HL-60 (cell line): ENCODE results near the gene USF3.

Experiments
- CTCF ChIP-seq: IDR thresholded peaks from one replicate; pipeline ENCODE4 v1.5.1; 2011; ENCODE audit warnings: low read length, control low read depth, inconsistent platforms; ENCODE audit not compliant: insufficient read depth
- GABPA ChIP-seq: IDR thresholded peaks from 2 replicates; pipeline ENCODE4 v1.6.1; 2012; ENCODE audit warnings: low read depth
- POLR2AphosphoS5 ChIP-seq: IDR thresholded peaks from 2 replicates; pipeline ENCODE4 v1.6.1; 2012; ENCODE audit warnings: low read depth
- REST ChIP-seq: IDR thresholded peaks from 2 replicates; pipeline ENCODE4 v1.6.1; 2012; ENCODE audit warnings: low read depth; ENCODE audit not compliant: insufficient replicate concordance

GRCh38 chr3:113649174-113649845 is 47.1 kb downstream of the USF3 start:
- TF ChIP-seq CTCF: no peak
- TF ChIP-seq POLR2AphosphoS5: no peak
- no peak for TF ChIP-seq REST
- no peak for TF ChIP-seq GABPA
